Panc1 (cell line): Measurements from ENCODE around the gene MX1. TPM values are rescaled to one million over a fixed set of nuclear protein-coding genes. Genes with fewer than 3 reads are reported as not detected.

Experiments used
- ATAC-seq: fragments of 200-7000 bp; cut with Tn5 transposase; 2 replicates; pipeline ENCODE4 v1.9.1; 2020; ENCODE audit warnings: mild to moderate bottlenecking, moderate library complexity
- BruUV-seq: library from RNA; stranded (reverse); fragments of 400-500 nt; replicated peaks from 2 replicates; lab custom pipeline; 2021; lab: Mats Ljungman, UMichigan
- CTCF ChIA-PET: fragments of 300-600 bp; sonication (Branson Sonifier 250); formaldehyde crosslinking; loops from one replicate; lab custom pipeline; 2022; ENCODE audit warnings: antibody characterized with exemption; lab: Charles Lee
- POLR2A ChIA-PET: fragments of 300-600 bp; sonication (Branson Sonifier 250); formaldehyde crosslinking; loops from one replicate; lab custom pipeline; 2022; ENCODE audit warnings: antibody characterized with exemption; lab: Charles Lee
- DNase-seq: peaks from one replicate; pipeline ENCODE4 v3.0.0-alpha.2; 2010; ENCODE audit warnings: low read depth, low spot score
- H3K27ac ChIP-seq: 2 replicates; pipeline ENCODE4 v1.5.1; 2011; ENCODE audit warnings: mild to moderate bottlenecking, low read length, inconsistent platforms
- H3K27me3 ChIP-seq: fragments of 200-500 bp; sonication (Bioruptor generic); 2 replicates; pipeline ENCODE4 v1.6.0; 2014; ENCODE audit warnings: low read length, inconsistent platforms; ENCODE audit not compliant: control insufficient read depth, insufficient read depth
- H3K36me3 ChIP-seq: fragments of 200-500 bp; sonication (Bioruptor generic); 2 replicates; pipeline ENCODE4 v1.5.1; 2014; ENCODE audit warnings: inconsistent platforms, mild to moderate bottlenecking, low read length, moderate library complexity; ENCODE audit not compliant: control insufficient read depth, insufficient read depth
- H3K4me1 ChIP-seq: 2 replicates; pipeline ENCODE4 v1.5.1; 2011; ENCODE audit warnings: inconsistent platforms, mild to moderate bottlenecking, low read length, moderate library complexity; ENCODE audit not compliant: control insufficient read depth, insufficient read depth
- H3K4me3 ChIP-seq, 2 experiments: 2 replicates each; pipeline ENCODE4 v1.5.1; 2011 to 2012; ENCODE audit warnings: low read depth in 2 of 2, low read length in 2 of 2, mild to moderate bottlenecking in 2 of 2, inconsistent platforms in 1 of 2, moderate library complexity in 1 of 2
- H3K9me3 ChIP-seq: fragments of 200-500 bp; sonication (Bioruptor generic); 2 replicates; pipeline ENCODE4 v1.5.1; 2014; ENCODE audit warnings: low read depth, mild to moderate bottlenecking, inconsistent platforms, low read length, moderate library complexity; ENCODE audit not compliant: control insufficient read depth, insufficient read depth
- CTCF ChIP-seq: fragments of 450-650 bp; IDR thresholded peaks from 2 replicates; pipeline ENCODE4 v1.5.1; 2017; ENCODE audit warnings: mild to moderate bottlenecking
- POLR2AphosphoS5 ChIP-seq: IDR thresholded peaks from 2 replicates; pipeline ENCODE4 v1.6.1; 2012; ENCODE audit warnings: mild to moderate bottlenecking, low read depth, low read length, moderate library complexity
- REST ChIP-seq, 2 experiments: IDR thresholded peaks; 2 replicates each; pipeline ENCODE4 v1.6.1; 2011 to 2012; ENCODE audit warnings: low read depth in 2 of 2, control low read depth in 1 of 2, low read length in 1 of 2, mild to moderate bottlenecking in 1 of 2, moderate library complexity in 1 of 2; ENCODE audit not compliant: insufficient read depth in 1 of 2
- SIN3A ChIP-seq: IDR thresholded peaks from 2 replicates; pipeline ENCODE4 v1.6.1; 2012; ENCODE audit warnings: low read depth, mild to moderate bottlenecking, low read length, moderate library complexity, borderline replicate concordance; ENCODE audit not compliant: insufficient read depth
- TCF7L2 ChIP-seq: IDR thresholded peaks from 2 replicates; pipeline ENCODE4 v1.6.1; 2011; ENCODE audit warnings: mild to moderate bottlenecking, low read depth, low read length, inconsistent platforms
- in situ Hi-C: cut with HindIII; loops from 2 replicates; pipeline ENCODE4 v1.10.0; 2016; ENCODE audit warnings: low sequenced_read_pairs, low pct_unique_long_range_greater_than_20kb
- intact Hi-C: fragments of 100-400 bp; cut with micrococcal nuclease; formaldehyde crosslinking; loops from one replicate; pipeline ENCODE4 v1.10.0; 2022; ENCODE audit not compliant: unreplicated experiment
- total RNA-seq: library from RNA; stranded (reverse); gene quantifications from one replicate; pipeline ENCODE4 v1.2.1, GENCODE V29; 2021; ENCODE audit not compliant: unreplicated experiment

The MX1 gene
- total RNA-seq, 1 experiment from 2014 or later, result 7.8 TPM

GRCh38 chr21:41460578-41461527 lies 34.8 kb downstream of the MX1 start:
- no peaks in the 10 kb centered on the region; the same call in 1 of the 2 replicates for H3K4me1 ChIP-seq
- TF ChIP-seq TCF7L2 (no peak), CTCF (peak; percentile 85), POLR2AphosphoS5 (no peak), SIN3A (no peak), REST (IDR thresholded peaks at IDR 0.05; ENCODE audit: insufficient read depth in 1 of 2, low read depth in 2 of 2, low read length in 1 of 2) (no peak)
- BruUV-seq, result no TSS peak
- intact Hi-C loops (loop anchor here (5.0 kb wide), 2 partner anchors 94 to 179 kb away; no protein-coding TSS in a partner anchor), in situ Hi-C loops (no loop called here)
- no peaks in the 10 kb centered on the region for H3K9me3 ChIP-seq
- H3K27me3 ChIP-seq, result no peaks in the 10 kb centered on the region
- no peak overlapping the region for H3K27ac ChIP-seq
- POLR2A ChIA-PET, result no interaction called here
- H3K36me3 ChIP-seq, result no peaks in the 10 kb centered on the region
- no peak overlapping the region for H3K4me3 ChIP-seq
- DNase-seq (peak; percentile 33), ATAC-seq (peak; percentile 93)
- CTCF ChIA-PET, result interaction anchor here (0.9 kb wide), 1 partner anchor 178 kb away, joined by 3 read pairs; no protein-coding TSS in a partner anchor

- DNase-seq (no peak), ATAC-seq (no peak)
- H3K4me1 ChIP-seq, result no peaks in the 10 kb centered on the region; the same call in none of the 2 replicates
- no peak overlapping the region for H3K4me3 ChIP-seq
- H3K27me3 ChIP-seq, result no peaks in the 10 kb centered on the region
- no peak for TF ChIP-seq REST (IDR thresholded peaks at IDR 0.05; ENCODE audit: insufficient read depth in 1 of 2, low read depth in 2 of 2, low read length in 1 of 2)
- TF ChIP-seq POLR2AphosphoS5, result no peak
- no peak for TF ChIP-seq TCF7L2
- TF ChIP-seq CTCF, result no peak
- TF ChIP-seq SIN3A, result no peak
- H3K27ac ChIP-seq, result no peak overlapping the region
- in situ Hi-C loops, result no loop called here
- ChIA-PET POLR2A (no interaction called here), CTCF (no interaction called here)
- no peaks in the 10 kb centered on the region for H3K9me3 ChIP-seq
- no peaks in the 10 kb centered on the region for H3K36me3 ChIP-seq
- intact Hi-C loops, result no loop called here
- no TSS peak for BruUV-seq
Measured at GRCh38 chr21:41465176-41465781, 39.2 kb downstream of the MX1 start.
